IMR-90 (cell line): ENCODE data around the gene ZFYVE26.

Experiments used
- BHLHE40 ChIP-seq: fragments of 150-350 bp; IDR thresholded peaks from 2 replicates; pipeline ENCODE4 v1.6.1; 2016; ENCODE audit warnings: mild to moderate bottlenecking, low read depth, low read length
- POLR2A ChIP-seq: IDR thresholded peaks from 2 replicates; pipeline ENCODE4 v1.6.1; 2012; ENCODE audit warnings: mild to moderate bottlenecking, low read depth, low read length
- RAD21 ChIP-seq: IDR thresholded peaks from 2 replicates; pipeline ENCODE4 v1.6.1; 2012; ENCODE audit warnings: low read length, improper control_type of control experiment
- RFX5 ChIP-seq: IDR thresholded peaks from 2 replicates; pipeline ENCODE4 v1.8.0; 2012; ENCODE audit warnings: low read depth, mild to moderate bottlenecking, low read length, moderate library complexity
- TF ChIP-seq, protein P1 (sequence below): conservative IDR thresholded peaks from 2 replicates; pipeline ENCODE4 v1.5.1; 2012; ENCODE audit warnings: mild to moderate bottlenecking, low read depth, low read length, improper control_type of control experiment

GRCh38 chr14:67819563-67820421 is 3.4 kb upstream of the ZFYVE26 start, which contains the start of gene RAD51B:
- no peak for TF ChIP-seq BHLHE40
- TF ChIP-seq, protein P1, sequence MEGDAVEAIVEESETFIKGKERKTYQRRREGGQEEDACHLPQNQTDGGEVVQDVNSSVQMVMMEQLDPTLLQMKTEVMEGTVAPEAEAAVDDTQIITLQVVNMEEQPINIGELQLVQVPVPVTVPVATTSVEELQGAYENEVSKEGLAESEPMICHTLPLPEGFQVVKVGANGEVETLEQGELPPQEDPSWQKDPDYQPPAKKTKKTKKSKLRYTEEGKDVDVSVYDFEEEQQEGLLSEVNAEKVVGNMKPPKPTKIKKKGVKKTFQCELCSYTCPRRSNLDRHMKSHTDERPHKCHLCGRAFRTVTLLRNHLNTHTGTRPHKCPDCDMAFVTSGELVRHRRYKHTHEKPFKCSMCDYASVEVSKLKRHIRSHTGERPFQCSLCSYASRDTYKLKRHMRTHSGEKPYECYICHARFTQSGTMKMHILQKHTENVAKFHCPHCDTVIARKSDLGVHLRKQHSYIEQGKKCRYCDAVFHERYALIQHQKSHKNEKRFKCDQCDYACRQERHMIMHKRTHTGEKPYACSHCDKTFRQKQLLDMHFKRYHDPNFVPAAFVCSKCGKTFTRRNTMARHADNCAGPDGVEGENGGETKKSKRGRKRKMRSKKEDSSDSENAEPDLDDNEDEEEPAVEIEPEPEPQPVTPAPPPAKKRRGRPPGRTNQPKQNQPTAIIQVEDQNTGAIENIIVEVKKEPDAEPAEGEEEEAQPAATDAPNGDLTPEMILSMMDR = no peak
- no peak for TF ChIP-seq RAD21
- no peak for TF ChIP-seq POLR2A
- TF ChIP-seq RFX5 = no peak
